ENCODE data around the gene SCN1B.
"Not testable (repeated sequence)": the region's sequence is repeated elsewhere in the genome, so short reads cannot be mapped to it uniquely, and the experiment has no call there.

The SCN1B gene

DNA sequence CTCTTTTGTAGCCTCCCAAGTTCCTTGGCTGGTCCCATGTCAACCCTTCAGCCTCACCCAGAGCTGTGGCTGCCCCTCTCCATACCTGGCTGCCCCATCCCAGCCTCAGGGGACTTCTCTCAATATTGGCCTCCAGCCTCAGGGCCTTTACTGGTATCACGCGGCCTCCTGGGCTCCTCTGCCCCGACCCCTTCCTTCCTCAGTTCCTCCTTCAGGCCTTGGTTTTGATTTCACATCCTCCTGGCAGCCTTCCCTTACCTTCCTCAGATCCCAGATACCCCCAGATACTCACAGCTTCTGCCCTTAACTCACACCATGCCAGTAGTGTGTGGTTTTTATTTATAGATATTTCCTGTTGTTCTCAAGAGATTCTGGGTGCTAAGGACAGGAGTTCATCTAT lies 12.8 kb upstream of the SCN1B start:
- DNase-seq = no peak

DNA sequence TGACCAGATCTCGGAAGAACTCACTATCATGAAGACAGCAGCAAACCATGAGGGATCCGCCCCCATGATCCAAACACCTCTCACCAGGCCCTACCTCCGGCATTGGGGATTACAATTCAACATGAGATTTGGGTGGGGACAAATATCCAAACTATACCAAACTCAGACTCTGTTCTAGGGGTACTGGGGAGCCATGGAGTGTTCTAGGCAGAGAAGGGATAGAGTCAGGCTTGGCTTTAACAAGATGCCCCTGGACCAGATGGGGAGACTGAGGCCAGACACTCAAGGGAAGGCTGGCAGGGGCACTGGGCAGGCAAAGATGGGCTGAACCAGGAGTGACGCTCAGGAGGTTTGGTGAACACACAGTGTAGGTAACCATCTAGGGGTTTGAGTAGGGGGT lies 11.9 kb upstream of the SCN1B start:
- no peak for DNase-seq

DNA sequence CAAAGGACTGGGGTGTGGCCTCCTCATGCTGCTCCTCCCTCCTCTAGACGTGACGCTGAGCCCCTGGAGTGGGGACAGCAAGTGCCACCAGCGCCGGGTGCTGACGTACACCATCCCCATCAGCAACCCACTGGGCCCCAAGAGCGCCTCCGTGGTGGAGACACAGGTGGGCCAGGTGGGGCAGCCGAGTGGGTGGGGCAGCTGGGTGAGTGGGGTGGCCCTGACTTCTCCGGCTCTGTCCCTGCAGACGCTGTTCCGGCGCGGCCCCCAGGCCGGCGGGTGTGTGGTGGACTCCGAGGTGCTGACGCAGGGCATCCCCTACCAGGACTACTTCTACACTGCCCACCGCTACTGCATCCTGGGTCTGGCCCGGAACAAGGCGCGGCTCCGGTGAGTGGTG lies 11.1 kb upstream of the SCN1B start:
- no peak for DNase-seq

DNA sequence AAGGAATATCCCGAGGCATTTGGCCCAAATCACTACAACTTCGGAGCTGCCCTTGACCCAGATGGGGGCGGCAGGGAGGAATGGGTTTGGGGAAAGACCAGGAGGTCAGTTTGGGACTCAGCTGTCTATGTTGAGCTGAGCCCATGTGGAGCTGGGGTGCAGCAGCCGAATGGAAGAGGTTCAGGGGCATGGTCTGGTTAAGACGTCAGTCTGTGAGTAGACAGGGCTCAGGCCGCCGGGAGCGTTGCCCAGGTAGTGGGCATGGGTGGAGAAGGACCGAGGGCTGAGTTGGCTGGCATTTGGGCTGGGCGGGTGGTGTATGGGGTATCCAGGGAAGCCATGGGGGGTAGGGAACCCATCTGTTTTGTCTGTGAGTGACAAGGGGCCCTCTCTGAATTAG lies 9.3 kb upstream of the SCN1B start:
- no peak for DNase-seq

DNA sequence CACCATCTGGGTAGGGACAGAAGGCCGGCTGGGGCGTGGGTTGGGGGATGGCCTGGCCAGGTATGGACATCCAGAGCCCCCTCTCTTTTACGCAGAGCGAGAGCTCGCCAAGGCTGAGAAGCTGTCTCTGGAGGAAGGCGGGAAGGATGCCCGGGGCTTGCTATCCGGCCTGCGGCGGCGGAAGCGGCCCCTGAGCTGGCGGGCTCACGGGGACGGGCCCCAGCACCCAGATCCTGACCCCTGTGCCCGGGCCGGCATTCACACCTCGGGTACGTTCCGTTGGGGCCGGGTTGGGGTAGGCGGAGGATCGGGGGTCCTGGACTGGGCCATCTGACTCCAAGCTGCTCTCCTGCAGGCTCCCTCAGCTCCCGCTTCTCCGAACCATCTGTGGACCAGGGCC lies 8.7 kb upstream of the SCN1B start:
- no peak for DNase-seq

DNA sequence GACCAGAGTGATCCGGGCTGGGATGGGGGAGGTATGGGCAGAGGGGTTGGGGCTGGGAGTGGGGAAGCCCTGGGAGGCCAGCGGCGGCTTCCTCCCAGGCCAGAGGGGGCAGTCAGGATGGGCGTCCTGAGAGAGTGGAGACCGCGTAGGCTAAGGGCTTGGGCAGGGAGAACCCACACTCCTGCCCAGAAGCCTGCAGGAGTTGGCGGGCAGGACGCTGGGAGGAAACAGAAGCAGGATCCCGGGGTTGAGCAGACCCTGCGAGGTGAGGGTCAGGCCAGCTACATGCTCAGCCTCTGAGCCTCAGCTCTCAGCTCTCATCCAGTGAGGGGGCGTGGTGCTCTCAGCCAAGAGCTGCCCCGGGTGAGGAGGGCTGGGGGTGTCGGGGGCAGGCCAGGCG lies 7.8 kb upstream of the SCN1B start:
- DNase-seq = no peak

DNA sequence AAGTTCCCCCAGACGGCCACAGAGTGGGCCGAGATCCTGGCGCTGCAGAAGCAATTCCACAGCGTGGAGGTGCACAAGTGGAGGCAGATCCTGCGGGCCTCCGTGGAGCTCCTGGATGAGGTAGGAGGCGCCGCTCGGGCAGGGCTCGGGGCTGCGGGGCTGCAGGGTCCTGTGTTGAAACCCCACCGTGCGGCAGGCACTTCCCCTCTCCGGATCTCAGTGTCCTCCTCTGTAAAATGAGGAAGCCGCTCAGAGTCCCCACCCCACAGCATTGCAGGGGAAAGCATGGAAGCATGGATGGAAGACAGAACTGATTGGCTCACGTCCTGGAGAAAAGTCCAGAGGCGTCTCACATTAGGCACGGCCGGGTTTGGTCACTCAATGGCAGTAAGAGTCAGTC lies 6.8 kb upstream of the SCN1B start:
- no peak for DNase-seq

DNA sequence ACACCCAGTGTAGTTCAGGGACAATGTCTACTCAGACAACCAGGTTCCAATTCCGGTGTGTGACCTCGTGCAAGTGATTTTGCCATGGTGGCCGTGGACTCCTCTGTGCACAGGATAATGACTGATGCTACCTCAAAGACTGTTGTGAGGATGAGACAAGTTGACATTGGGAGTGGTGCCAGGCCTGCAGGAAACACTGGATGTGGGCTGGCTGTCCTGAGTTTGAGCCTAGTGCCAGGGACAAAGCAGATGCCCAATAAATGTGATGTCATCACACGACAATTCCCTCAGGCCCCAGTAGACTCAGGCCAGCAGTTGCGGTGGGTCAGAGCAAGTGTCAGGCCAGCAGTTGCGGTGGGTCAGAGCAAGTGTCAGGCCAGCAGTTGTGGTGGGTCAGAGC lies 6.2 kb upstream of the SCN1B start:
- DNase-seq = no peak

DNA sequence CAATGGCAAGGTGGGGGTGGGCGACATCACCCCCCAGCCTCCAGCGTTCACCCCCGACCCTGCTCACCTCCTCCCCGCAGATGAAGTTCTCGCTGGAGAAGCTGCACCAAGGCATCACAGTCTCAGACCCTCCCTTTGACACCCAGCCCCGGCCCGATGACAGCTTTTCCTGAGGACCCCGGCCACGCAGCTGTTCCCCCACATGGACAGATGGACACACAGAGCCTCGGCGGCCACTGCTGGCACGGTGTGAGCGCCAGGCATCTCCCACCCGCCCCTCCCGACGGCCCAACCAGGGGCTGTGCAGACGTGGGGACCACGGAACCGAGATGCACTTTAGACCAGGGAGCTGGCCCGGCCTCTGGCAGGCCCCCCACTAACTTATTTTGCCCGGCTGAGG lies 4.3 kb upstream of the SCN1B start:
- no peak for DNase-seq

DNA sequence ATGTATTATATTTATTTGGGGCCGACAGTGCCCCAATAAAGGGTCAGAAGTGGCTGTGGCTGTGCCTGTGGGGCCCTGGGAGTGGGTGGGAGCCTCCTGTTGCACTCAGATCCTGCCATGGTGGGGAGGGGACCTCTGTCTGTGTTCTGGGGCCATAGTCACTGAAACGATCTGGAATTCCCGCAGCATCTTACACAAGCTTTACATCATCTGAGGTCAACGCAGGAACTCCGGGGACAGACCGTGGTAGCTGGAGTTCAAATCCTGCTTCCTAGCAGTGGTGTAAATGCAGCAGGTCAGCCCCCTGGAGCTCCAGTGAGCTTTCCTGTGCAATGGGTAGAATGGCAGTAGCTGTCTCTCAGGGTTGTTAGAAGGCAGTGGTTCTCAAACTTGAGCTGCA lies 3.9 kb upstream of the SCN1B start:
- DNase-seq = no peak

DNA sequence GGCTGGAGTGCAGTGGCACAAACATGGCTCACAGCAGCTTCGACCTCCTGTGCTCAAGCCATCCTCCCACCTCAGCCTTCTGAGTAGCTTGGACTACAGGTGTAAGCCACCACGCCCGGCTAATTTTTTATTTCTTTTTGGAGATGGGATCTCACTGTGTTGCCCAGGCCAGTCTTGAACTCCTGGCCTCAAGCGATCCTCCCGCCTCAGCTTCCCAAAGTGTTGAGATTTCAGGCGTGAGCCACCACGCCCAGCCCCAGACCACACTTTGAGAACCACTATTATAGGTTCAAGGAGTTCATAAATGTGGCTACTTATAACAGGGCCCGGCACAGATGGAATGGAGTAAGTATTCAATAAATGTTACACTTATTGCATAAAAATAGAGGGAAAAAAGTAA lies 3.3 kb upstream of the SCN1B start:
- DNase-seq = no peak

DNA sequence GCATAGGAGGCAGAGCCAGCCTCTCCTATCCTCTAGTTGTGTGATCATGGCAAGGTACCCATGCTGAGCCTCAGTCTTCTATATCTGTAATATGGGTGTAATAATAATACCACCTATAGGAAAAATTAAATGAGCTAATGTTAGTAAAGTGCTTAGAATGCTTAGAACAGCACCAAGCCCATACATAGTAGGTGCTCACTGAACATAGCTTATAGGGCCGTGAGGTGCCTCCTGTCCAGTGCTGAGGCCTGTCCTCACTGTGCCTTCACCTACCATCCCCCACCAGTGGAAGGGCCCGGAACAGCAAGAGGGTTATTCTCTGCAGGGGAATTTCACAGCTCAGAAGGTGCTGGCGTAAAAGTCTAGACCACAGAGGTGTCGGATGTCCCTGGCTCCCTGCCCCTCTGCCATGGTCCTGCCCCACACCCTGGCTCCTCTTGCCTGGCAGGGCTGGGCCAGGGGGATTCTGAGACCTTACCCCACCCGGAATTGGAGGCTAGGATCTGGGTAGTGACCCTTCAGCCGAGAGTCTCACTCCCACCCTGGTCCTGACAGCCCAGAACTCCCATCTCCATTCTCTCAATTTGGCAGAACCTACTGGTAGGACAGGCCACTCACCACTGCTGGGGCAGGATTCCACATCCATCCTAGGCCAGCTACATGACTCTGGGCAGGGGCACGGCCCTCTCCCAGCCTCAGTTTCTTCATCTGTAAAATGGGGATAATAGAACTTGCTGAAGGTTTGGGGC lies 2.2 kb upstream of the SCN1B start:
- peak; percentile 29 for DNase-seq

DNA sequence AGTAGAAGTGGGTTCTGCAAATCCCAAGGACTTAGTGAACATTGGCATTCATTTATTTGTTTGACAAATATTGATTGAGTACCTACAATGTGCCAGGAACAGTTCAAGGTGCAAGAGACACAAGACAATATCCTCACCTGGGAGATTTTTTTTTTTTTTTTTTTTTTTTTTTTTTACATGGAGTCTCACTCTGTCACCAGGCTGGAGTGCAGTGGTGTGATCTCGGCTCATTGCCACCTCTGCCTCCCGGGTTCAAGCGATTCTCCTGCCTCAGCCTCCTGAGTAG lies 1.7 kb upstream of the SCN1B start:
- DNase-seq = not testable (repeated sequence)

DNA sequence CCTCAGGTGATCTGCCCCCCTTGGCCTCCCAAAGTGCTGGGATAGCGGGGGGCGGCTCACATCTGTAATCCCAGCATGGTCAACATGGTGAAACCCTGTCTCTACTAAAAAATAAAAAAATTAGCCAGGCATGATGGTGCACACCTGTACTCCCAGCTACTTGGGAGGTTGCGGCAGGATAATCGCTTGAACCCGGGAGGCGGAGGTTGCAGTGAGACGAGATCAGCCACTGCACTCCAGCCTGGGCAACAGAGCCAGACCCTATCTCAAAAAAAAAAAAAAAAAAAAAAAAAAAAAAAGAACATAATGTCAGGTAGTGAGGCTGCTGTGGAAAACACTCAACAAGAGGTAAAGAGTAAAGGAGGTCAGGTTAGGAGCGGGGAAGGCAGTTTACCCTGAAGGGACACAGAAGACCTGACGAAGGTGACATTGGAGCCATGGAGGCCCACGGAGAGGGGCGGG lies 964 bp upstream of the SCN1B start:
- DNase-seq = not testable (repeated sequence)

DNA sequence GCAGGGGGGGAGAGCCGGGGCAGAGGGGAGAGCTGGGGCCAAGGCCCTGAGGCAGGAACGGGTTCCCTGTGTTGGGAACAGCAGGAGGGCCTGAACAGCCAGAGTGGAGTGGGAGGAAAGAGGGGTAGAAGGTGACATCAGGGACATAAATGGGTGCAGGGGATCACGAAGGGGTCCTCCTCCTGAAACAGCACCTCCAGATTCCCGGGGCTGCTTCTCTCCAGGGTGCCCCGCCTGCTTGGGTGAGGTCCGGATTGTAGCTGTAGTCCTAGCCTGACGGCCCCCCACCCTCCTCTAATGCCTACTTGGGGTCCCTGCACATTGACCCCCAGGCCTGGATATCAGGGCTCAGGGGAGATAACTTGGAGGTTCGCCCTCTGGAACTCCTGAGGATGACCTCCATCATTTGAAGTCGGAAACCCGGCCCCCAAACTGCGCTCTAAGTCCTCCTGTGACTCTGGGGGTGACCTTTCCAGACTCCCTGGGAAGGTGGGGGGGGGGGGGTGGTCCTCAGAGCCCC lies 473 bp upstream of the SCN1B start:
- DNase-seq = no peak

DNA sequence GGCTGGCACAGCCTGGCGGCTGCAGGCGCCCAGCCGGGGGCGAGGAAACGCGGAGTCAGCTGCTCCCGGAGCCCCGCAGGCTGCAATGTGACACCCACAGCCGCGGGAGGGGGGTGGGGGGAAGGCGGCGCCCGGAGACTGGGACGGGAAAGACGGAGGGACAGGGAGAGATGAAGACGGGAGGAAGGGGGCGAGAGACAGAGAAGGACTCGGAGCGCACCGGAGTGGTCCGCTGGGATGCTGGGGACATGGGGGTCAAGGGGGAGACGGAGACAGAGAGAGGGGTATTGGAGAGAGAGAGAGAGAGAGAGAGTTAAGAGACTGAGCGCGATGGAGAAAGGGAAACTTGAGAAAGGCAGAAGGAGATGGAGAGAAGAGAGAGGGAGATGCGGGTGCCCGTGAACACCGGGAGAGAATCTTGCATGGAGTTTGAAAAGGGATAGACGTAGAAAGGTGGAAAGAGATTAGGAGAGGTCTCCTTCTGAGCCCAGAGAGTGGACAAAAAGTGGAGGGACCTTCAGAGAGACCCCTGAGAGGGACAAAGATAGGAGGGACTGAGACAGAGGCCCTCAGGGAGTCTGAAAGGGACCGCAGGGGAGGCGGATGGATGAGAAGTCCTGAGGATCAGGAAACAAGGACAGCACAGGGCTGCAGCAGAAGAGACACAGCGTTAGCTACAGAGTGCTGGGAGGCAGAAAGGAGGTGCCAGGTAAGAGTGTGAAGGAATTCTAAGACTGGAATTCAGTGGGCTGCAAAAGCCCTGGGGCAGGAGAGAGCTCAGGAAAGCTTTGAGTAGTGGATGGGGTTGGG lies 1.0 kb downstream of the SCN1B start:
- peak; percentile 13 for DNase-seq

DNA sequence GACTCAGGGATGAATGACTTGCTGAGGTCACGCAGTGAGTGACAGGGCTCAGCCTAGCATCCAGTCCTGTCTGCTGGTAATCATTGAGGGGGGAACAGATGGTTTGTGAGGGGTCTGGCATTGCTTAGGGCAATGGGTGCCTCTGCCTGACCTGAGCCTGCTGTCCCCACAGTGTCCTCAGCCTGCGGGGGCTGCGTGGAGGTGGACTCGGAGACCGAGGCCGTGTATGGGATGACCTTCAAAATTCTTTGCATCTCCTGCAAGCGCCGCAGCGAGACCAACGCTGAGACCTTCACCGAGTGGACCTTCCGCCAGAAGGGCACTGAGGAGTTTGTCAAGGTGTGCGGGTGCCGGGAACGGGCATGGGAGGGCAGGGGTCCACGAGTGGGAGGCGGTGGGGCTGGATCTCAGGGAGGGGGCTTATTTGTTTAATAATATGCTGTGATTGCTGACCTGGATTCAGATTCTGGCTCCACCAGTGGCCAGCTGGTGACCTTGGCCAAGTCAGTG lies 2.1 kb downstream of the SCN1B start:
- DNase-seq = no peak

DNA sequence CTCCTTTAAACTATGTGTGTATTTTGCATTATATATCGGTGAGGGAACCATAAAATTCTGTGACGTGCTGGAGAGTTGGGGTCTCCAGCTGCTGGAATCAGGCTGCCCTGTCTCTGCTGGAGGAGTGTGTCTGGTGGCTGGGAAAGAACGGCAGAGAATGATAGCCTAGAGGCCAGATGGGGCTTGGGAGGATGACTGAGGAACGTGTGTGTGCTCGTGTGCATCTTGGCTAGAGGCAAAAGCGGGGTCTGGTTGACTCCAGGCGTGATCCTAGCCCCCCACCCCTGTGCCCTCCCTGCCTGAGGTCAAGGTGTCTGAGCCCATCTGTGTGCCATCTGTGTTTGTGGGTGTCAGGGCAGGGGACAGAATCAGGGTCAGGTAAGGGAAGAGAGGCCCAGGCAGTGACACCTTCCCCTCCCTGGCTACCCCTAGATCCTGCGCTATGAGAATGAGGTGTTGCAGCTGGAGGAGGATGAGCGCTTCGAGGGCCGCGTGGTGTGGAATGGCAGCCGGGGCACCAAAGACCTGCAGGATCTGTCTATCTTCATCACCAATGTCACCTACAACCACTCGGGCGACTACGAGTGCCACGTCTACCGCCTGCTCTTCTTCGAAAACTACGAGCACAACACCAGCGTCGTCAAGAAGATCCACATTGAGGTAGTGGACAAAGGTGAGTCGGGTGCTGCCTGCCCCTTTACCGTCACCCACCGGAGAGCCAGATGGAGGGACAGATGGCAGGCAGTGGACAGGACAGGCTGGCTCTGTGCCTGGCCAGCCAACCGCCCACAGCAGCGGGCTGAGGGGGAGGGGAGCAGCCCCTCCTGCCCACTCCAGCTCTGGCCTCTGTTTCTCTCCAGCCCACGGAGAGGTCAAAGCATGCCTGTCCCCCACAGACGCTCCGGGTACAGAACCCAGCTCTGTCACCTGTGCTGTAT lies 3.1 kb downstream of the SCN1B start:
- no peak for DNase-seq

DNA sequence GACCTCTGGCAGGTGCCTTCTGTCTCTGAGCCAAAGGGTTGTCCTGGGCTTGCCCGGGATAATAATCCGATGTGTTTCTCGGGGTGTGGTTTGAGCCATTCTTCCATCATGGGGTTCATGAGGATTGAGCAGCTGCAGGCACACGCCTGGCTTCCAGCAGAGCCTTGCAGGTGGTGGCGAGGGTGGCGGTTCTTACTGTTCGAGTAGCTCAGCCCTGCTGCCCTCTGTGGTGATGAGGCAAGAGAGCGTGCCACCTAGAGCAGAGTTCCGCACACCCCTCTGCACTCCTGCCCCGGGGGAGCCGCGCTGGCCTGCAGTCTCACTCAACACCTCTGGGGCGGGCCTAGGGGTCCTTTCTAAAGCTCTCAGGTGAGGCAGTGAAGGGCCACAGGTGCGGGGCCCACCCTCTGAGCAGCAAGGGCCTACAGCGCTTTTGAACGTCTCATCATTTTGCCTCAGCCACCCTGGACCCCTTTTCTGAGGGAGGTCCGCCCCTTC lies 3.8 kb downstream of the SCN1B start:
- no peak for DNase-seq

DNA sequence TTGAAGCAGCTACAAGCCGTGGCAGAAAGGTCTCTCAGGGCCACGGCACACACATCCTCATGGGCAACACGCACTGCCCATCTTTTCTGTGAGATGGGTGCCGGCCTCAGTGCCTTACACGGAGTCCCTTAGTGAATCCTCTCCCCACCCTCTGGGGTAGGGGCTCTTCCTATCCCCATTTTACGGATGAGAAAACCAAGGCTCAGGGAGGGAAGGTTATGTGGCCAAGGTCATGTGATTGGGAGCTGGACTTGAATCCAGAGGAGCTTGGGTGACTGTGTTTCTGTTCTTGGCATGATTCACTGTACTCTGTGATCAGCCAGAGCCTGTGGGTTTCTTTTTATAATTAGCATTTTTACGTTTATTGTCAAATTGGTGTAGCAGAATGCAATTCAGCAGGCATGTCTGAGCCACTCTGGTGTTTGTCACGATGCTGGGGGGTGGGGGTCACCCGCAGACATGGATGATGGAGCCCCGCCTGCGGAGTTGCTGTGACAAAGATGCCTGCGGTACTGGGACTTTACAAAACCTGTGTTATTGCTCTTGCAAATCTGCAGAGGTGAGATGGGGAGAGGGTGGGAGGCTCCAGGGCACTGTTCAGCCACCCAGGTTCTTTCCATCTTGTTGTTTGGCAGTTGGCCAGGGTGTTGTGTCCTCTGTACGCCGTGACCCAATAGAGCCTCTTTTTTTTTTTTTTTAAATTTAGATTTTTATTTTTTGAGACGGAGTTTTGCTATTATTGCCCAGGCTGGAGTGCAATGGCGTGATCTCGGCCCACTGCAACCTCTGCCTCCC lies 4.5 kb downstream of the SCN1B start:
- no peak for DNase-seq

DNA sequence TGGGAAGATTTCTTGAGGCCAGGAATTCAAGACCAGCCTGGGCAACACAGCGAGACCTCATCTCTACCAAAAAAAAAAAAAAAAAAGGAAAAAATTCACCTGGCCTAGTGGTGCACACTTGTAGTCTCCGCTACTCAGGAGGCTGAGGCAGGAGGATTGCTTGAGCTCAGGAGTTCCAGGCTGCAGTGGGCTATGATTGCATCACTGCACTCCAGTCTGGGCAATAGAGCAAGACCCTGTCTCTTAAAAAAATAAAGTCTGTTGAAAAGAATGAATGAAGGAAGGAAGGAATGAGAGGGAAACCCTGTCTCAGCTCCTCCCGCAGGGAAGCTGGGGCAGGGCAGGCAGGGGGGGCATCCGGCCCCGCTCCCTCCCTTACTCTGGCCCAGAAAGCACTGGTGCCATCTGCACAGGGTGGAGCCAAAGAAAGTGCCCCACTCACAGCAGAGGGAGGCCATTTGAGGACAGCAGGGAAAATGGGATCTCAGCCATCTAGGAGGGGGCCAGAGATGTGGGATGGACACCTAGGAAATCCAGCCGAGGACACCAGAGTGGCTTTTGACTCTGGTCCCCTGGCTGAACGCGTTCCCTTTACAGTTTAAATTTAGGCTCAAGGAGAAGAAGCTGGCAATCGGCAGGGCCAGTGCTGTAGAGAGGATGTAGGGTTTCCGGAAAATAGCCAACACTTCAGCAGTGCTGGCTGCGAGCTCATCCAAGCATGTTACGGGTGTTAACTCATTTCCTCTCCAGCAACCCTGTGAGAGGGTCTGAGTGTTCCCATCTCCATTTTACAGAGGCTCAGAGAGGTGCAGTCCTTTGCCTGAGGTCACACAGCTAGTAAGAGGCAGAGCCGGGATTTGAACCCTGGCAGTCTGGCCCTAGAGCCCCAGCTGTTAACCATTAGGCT lies 7.7 kb downstream of the SCN1B start:
- DNase-seq = no peak

Data from fibroblast of skin of abdomen (primary cell).